Measurements from ENCODE around the gene PYURF. TPM values are rescaled to one million over a fixed set of nuclear protein-coding genes. Genes with fewer than 3 reads are reported as not detected.

PYURF gene
- total RNA-seq, 2 experiments from 2014 or later, result 25.3 to 26.8 TPM

- no peak overlapping the region for H3K27ac Mint-ChIP-seq
- no peak for ATAC-seq (ENCODE audit: poor library complexity)
- ChIA-PET POLR2A (no interaction called here), CTCF (no interaction called here)
- Histone ChIP-seq H3K27ac (ENCODE audit: low read depth in 1 of 2, low read length in 2 of 2) (no peak overlapping the region), H3K27me3 (ENCODE audit: control insufficient read depth in 1 of 2, insufficient read depth in 2 of 2, low read length in 2 of 2) (no peaks in the 10 kb centered on the region), H3K4me1 (ENCODE audit: insufficient read depth, low read length) (peaks cover 7% of the 10 kb centered on the region), H3K36me3 (ENCODE audit: insufficient read depth, low read length) (no peaks in the 10 kb centered on the region), H3K9me3 (ENCODE audit: control insufficient read depth in 1 of 2, insufficient read depth in 1 of 2, low read length in 2 of 2) (no peaks in the 10 kb centered on the region), H3K4me3 (ENCODE audit: low read length) (no peak overlapping the region)
- H3K27me3 Mint-ChIP-seq, result no peaks in the 10 kb centered on the region
- no peaks in the 10 kb centered on the region for H3K36me3 Mint-ChIP-seq (ENCODE audit: low read depth)
- intact Hi-C loops (cut with DNase I, micrococcal nuclease), result loop anchor here (5.0 to 10.0 kb wide), 2 partner anchors 57 to 260 kb away; partner anchors contain the start of gene HERC3 (in 1 of the 2)
- no peak for DNase-seq
- no peak for TF ChIP-seq CTCF (IDR thresholded peaks at IDR 0.05)
- H3K4me3 Mint-ChIP-seq, result no peak overlapping the region
- H3K9me3 Mint-ChIP-seq, result no peaks in the 10 kb centered on the region
- peaks cover 7% of the 10 kb centered on the region for H3K4me1 Mint-ChIP-seq (ENCODE audit: low read depth)
Measured at GRCh38 chr4:88535090-88535755, 11.6 kb upstream of the PYURF start.

- no peak overlapping the region for H3K4me3 Mint-ChIP-seq
- ChIA-PET POLR2A (interaction anchor here (0.9 kb wide), 1 partner anchor 250 kb away, joined by 3 read pairs; the partner anchor contains the start of gene PPM1K), CTCF (no interaction called here)
- DNase-seq (no peak), ATAC-seq (ENCODE audit: poor library complexity) (no peak)
- no peaks in the 10 kb centered on the region for H3K9me3 ChIP-seq (ENCODE audit: control insufficient read depth in 1 of 2, insufficient read depth in 1 of 2, low read length in 2 of 2)
- H3K27ac ChIP-seq (ENCODE audit: low read depth in 1 of 2, low read length in 2 of 2), result no peak overlapping the region
- TF ChIP-seq CTCF (IDR thresholded peaks at IDR 0.05), result no peak
- no peaks in the 10 kb centered on the region for H3K27me3 ChIP-seq (ENCODE audit: control insufficient read depth in 1 of 2, insufficient read depth in 2 of 2, low read length in 2 of 2)
- H3K27ac Mint-ChIP-seq, result no peak overlapping the region
- no peaks in the 10 kb centered on the region for H3K36me3 Mint-ChIP-seq (ENCODE audit: low read depth)
- H3K4me1 Mint-ChIP-seq (ENCODE audit: low read depth), result peaks cover under 1% of the 10 kb centered on the region
- intact Hi-C loops (cut with DNase I, micrococcal nuclease), result loop anchor here in 1 of 2 experiments (5.0 to 10.0 kb wide), 2 partner anchors 53 to 261 kb away; no protein-coding TSS in a partner anchor
- no peaks in the 10 kb centered on the region for H3K36me3 ChIP-seq (ENCODE audit: insufficient read depth, low read length)
- no peaks in the 10 kb centered on the region for H3K27me3 Mint-ChIP-seq
- no peak overlapping the region for H3K4me3 ChIP-seq (ENCODE audit: low read length)
- no peaks in the 10 kb centered on the region for H3K9me3 Mint-ChIP-seq
- H3K4me1 ChIP-seq (ENCODE audit: insufficient read depth, low read length), result peaks cover 2% of the 10 kb centered on the region
Measured at GRCh38 chr4:88533937-88534750, 10.6 kb upstream of the PYURF start.

GRCh38 chr4:88533088-88533790 lies 9.7 kb upstream of the PYURF start:
- TF ChIP-seq CTCF (IDR thresholded peaks at IDR 0.05), result no peak
- H3K27ac ChIP-seq (ENCODE audit: low read depth in 1 of 2, low read length in 2 of 2), result no peak overlapping the region
- H3K36me3 ChIP-seq (ENCODE audit: insufficient read depth, low read length), result no peaks in the 10 kb centered on the region
- ATAC-seq (ENCODE audit: poor library complexity), result no peak
- no peak for DNase-seq
- H3K4me1 ChIP-seq (ENCODE audit: insufficient read depth, low read length), result no peaks in the 10 kb centered on the region
- CTCF ChIA-PET, result interaction anchor here (1.0 kb wide), 1 partner anchor 126 kb away, joined by 3 read pairs; no protein-coding TSS in a partner anchor
- H3K27me3 ChIP-seq (ENCODE audit: control insufficient read depth in 1 of 2, insufficient read depth in 2 of 2, low read length in 2 of 2), result no peaks in the 10 kb centered on the region
- intact Hi-C loops (cut with DNase I, micrococcal nuclease), result loop anchor here in 1 of 2 experiments (5.0 to 10.0 kb wide), 2 partner anchors 54 to 262 kb away; no protein-coding TSS in a partner anchor
- Mint-ChIP-seq H3K36me3 (ENCODE audit: low read depth) (no peaks in the 10 kb centered on the region), H3K4me1 (ENCODE audit: low read depth) (no peaks in the 10 kb centered on the region), H3K4me3 (no peak overlapping the region), H3K27me3 (no peaks in the 10 kb centered on the region), H3K27ac (no peak overlapping the region), H3K9me3 (no peaks in the 10 kb centered on the region)
- H3K4me3 ChIP-seq (ENCODE audit: low read length), result no peak overlapping the region
- no peaks in the 10 kb centered on the region for H3K9me3 ChIP-seq (ENCODE audit: control insufficient read depth in 1 of 2, insufficient read depth in 1 of 2, low read length in 2 of 2)
- POLR2A ChIA-PET, result interaction anchor here (0.9 kb wide), 1 partner anchor 249 kb away, joined by 3 read pairs; the partner anchor contains the start of gene PPM1K
